Spleen (tissue), 11 donors: ENCODE results near the gene PKNOX1. TPM values are rescaled to one million over a fixed set of nuclear protein-coding genes. Genes with fewer than 3 reads are reported as not detected.
A peak's percentile ranks its signal among the peaks of the same experiment; 100 is the strongest.
"Not testable (repeated sequence)": the region's sequence is repeated elsewhere in the genome, so short reads cannot be mapped to it uniquely, and the experiment has no call there.

ENCODE experiments used
- DNase-seq: peaks from one replicate; pipeline ENCODE4 v3.0.0-alpha.2; 2020
- H3K27ac ChIP-seq, 8 donors: fragments of 200-600 bp; sonication (generic) in 7 of 8; 1 replicate in 4 of 8; 2 replicates in 4 of 8; pipeline versions ENCODE4 v1.5.0 to v1.8.0; 2016 to 2021; ENCODE audit warnings: inconsistent platforms in 4 of 8, mild to moderate bottlenecking in 4 of 8, moderate library complexity in 1 of 8
- H3K27me3 ChIP-seq, 7 donors: fragments of 200-600 bp; sonication (generic) in 6 of 7; replicated peaks in 1 of 7; 1 replicate in 4 of 7; 2 replicates in 3 of 7; pipeline versions ENCODE4 v1.5.0 to v1.8.0; 2016 to 2021; ENCODE audit warnings: inconsistent platforms in 3 of 7, mild to moderate bottlenecking in 1 of 7
- H3K36me3 ChIP-seq, 6 donors: fragments of 200-600 bp; sonication (generic) in 5 of 6; 1 replicate in 4 of 6; 2 replicates in 2 of 6; pipeline versions ENCODE4 v1.5.0 to v1.8.0; 2016 to 2021; ENCODE audit warnings: inconsistent platforms in 2 of 6
- H3K4me1 ChIP-seq, 6 donors: fragments of 200-600 bp; sonication (generic) in 5 of 6; 1 replicate in 3 of 6; 2 replicates in 3 of 6; pipeline versions ENCODE4 v1.5.0 to v1.8.0; 2016 to 2021; ENCODE audit warnings: inconsistent platforms in 3 of 6
- H3K4me3 ChIP-seq, 8 donors: fragments of 200-600 bp; sonication (generic) in 7 of 8; 1 replicate in 4 of 8; 2 replicates in 4 of 8; pipeline versions ENCODE4 v1.5.0 to v1.8.0; 2016 to 2021; ENCODE audit warnings: inconsistent platforms in 4 of 8, mild to moderate bottlenecking in 4 of 8, moderate library complexity in 2 of 8
- H3K9me3 ChIP-seq, 8 donors: fragments of 200-600 bp; sonication (generic) in 7 of 8; 1 replicate in 4 of 8; 2 replicates in 4 of 8; pipeline versions ENCODE4 v1.5.0 to v1.8.0; 2016 to 2021; ENCODE audit warnings: inconsistent platforms in 4 of 8
- WGBS, 5 donors: extraction: QIAGEN DNeasy Blood & Tissue Kit in 3 of 5; methylation state at CpG; one replicate each; pipeline versions ENCODE4 v1.1.5 to v1.1.7; 2013 to 2018; 5-methylcytosine and 5-hydroxymethylcytosine counted together
- intact Hi-C: fragments of 100-400 bp; cut with DNase I; formaldehyde crosslinking; loops from one replicate; pipeline ENCODE4 v1.15.0; 2023; ENCODE audit warnings: low total_unique reads
- polyA plus RNA-seq, 3 donors: library from polyadenylated mRNA; stranded (reverse); fragments of 200-250 nt; gene quantifications; one replicate each; pipeline ENCODE4 v1.2.1, GENCODE V29; 2013
- total RNA-seq, 7 donors: library from RNA; depleted of rRNA in 3 of 7; stranded (reverse); fragments of >200 nt in 3 of 7; fragmentation: NEBNext Ultra II Directional in 4 of 7; extraction: Animal tissue kit (Norgen Biotek cat#: 25700) in 4 of 7; gene quantifications; one replicate each; pipeline versions ENCODE4 v1.1.0 to v1.2.1, GENCODE V29; 2016 to 2021
- donor health status: healthy with polysubstance abuse.
- donor health status: DM: no; HTN: no; CAD: no; lungs with moderate emphysema.
- donor health status: DM: no; HTN: no; CAD: no.
- donor health status: Bipolar disorder and iron deficiency.
- donor health status: healthy.
- donor health status: DM: no; HTN: no; CAD: no.
- donor health status: DM: yes; HTN: yes; CAD: no.

Gene PKNOX1
- total and polyA plus RNA-seq, 10 donors, result 7.3 to 21.2 (median 12.7) TPM

DNA sequence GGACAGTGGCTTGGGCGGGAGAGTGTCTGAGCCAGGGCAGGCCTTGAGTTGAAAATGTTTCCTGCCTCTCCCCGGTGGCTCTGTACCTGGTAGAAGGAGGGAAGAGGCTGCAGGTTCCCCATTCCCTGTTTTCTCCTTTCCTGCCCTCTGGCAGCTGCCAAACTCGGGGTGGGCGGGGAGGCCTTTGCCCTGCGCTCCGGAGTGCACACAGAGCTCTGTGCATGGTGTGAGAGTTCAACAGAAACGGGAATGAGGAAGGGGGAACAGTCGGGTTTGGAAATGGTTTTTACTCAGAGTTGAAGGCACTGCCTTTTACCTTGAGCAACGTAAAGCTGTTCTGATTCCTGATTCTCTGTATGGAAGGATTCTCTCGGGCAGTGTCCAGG lies 64.3 kb downstream of the PKNOX1 start:
- H3K9me3 ChIP-seq, intact Hi-C loops: not testable (repeated sequence)
- DNase-seq, result peak; percentile 38

DNA sequence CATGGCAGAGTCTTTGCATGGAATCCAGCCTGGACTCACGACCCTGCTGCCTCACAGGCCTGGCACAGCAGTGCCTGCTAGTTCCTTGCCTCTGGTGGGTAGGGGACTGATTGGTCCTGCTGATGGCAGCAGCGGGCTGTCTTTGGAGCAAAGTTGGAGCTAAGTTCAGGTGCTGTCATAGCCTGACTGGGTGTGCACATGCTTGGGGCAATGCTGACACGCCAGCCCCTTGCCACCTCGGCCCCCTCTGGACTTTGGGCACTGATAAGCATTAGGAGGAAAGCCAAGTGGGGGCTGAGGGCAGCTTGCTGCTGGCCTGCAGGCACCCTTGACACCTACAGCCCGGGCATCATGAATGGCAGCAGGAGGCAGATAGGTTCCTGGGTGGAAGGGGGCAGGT lies 67.8 kb downstream of the PKNOX1 start:
- intact Hi-C loops, H3K4me1 ChIP-seq: not testable (repeated sequence)
- peak; percentile 45 for DNase-seq

More for the DNA sequence above, 64.3 kb downstream of the PKNOX1 start:
- WGBS, 5 donors, result 79 to 100% (median 89%) methylated on average over 1 to 8 of the region's 10 CpGs; no CpG with 5 or more reads in 1 of the 5 donors
- not testable (repeated sequence) for H3K4me1 ChIP-seq, H3K4me3 ChIP-seq, H3K27ac ChIP-seq, H3K27me3 ChIP-seq
- peaks cover 0 to 16% (median 4%) of the 10 kb centered on the region in 6 donors for H3K36me3 ChIP-seq

DNA sequence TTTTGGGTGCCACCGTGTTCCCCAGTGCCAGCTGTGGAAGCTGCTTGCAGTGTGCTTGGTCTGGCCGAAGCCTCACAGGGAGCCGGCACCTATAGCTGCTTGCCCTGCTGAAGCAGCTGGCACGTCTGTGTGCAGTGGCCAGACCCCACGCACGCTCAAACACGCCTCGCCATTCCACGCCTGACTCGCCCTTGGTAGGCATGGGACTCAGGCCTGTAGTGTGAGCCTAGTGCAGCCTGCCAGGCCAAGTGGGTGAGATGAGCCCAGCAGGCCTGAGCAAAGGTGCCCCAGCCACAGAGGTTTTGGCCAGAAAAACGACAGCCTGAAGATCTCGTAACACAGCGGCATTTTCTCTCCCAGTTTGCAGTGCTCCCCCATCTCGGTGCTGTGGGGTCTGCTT lies 68.9 kb downstream of the PKNOX1 start:
- 94 to 100% (median 98%) methylated on average over 1 to 10 of the region's 14 CpGs for WGBS, 5 donors
- H3K36me3 ChIP-seq, intact Hi-C loops, H3K27ac ChIP-seq, H3K9me3 ChIP-seq, H3K4me1 ChIP-seq, H3K4me3 ChIP-seq, H3K27me3 ChIP-seq: not testable (repeated sequence)
- DNase-seq, result peak; percentile 54

More for the DNA sequence above, 67.8 kb downstream of the PKNOX1 start:
- 96 to 100% (median 96%) methylated on average over 1 to 5 of the region's 5 CpGs; no CpG with 5 or more reads in 2 of the 5 donors for WGBS, 5 donors
- not testable (repeated sequence) for H3K27ac ChIP-seq, H3K4me3 ChIP-seq, H3K9me3 ChIP-seq, H3K36me3 ChIP-seq, H3K27me3 ChIP-seq

DNA sequence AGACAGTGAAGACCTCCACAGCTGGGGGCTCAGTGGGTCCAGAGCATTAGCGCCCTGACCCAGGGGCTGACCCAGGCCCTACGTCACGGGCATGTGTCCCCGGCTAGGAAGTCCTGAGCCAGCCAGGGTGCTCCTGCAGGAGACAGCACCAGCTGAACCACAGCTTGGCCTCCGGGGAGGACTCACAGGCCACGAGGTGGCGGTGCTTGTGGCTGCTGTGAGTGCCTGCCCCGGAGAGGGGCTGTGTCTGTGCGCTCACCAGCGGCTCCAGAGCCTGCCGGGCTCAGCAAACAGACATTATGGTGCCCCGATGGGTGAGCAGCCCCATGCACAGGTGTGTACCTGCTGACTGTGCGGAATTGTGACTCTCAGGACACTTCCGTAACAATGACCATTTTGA lies 70.2 kb downstream of the PKNOX1 start:
- 50 to 59% (median 50%) methylated on average over 3 to 12 of the region's 14 CpGs; no CpG with 5 or more reads in 2 of the 5 donors for WGBS, 5 donors
- H3K27me3 ChIP-seq, H3K4me3 ChIP-seq, H3K27ac ChIP-seq, intact Hi-C loops, H3K4me1 ChIP-seq, H3K36me3 ChIP-seq, H3K9me3 ChIP-seq: not testable (repeated sequence)
- DNase-seq, result peak; percentile 70

DNA sequence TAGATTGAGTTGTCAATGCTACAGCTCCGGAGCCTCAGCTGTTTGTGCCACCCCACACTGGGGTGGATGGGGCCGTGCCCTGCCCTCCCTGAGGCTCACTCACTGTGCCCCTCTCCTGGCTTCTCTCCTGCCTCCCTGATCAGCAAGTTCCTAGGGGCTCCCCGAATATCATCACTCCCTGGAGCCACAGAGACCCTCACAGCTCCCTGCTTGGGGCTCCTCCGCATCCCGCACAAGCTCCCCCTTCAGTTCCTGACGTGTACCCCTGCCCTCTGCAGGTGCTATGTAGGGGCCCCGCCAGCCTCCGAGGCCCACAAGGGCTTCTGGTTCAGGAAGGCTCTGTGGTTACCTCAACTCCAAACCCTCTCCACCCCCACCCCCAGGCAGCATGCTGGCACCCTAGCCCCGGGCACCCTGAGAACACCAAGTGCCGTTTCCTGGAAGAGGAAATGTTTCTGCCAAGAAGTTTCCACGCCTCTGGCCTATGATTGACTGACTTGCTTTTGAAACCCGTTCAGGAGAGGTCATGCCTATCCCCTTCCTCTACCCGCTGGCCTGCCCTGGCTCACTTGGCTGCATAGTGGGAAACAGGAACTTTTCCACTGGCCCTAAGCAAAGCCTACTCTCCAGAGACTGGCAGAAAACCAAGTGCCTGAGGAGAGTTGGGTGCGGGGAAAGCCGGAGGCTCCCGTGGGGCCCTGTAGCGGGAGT lies 71.0 kb downstream of the PKNOX1 start:
- H3K4me1 ChIP-seq, H3K36me3 ChIP-seq, H3K4me3 ChIP-seq, intact Hi-C loops, H3K27me3 ChIP-seq, H3K9me3 ChIP-seq: not testable (repeated sequence)
- peak; percentile 74 for DNase-seq
- 0 to 8% (median 7%) methylated on average over 2 to 8 of the region's 17 CpGs; no CpG with 5 or more reads in 1 of the 5 donors for WGBS, 5 donors
- H3K27ac ChIP-seq, result peak overlapping the region in 4 of 8 donors; percentile 55 to 72 (median 62)

DNA sequence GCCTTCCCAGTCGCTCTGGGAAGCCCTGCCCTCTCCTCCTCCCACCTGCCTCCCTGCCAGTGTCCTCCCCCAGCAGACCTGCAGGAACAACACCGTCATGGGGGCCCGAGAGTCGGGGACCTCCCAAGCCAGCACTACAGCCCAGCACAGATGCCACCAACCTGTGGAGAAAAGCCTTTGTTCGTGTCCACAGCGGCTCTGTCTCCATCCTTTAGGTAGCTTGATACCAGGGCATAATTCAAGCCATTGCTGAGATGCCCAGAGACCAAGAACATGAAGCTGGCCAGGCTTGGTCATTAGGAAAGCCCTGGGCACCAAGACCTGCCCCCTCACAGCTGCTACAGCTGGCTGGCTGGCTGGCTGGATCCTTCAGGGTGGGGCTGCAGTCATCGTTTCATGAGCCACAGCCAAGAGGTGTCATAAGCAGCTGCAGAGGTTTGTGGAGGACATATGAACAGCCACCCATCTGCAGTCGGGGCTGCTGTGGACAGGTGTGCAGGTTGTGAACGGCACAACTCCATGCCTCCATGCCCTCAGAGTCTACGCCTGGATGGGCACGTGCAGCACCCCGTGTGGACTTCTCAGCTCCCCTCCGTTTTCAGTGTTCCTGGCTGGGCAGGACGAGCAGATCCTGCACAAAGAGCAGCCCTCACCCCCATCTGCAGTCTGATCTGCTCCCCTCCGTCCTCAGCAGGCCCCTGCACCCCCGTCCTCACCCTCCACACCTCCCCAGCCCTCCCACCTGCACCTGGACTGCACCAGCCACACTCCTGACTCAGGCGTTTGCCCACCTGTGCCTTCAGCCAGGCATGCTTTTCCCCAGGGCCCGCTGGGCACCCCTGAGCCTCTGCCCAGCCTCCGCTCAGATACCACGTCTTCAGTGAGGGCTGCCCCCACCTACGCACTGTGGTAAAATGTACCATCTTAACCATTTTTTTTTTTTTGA lies 71.8 kb downstream of the PKNOX1 start:
- intact Hi-C loops, H3K4me3 ChIP-seq, H3K4me1 ChIP-seq, H3K9me3 ChIP-seq, H3K36me3 ChIP-seq, H3K27me3 ChIP-seq: not testable (repeated sequence)
- peak; percentile 75 for DNase-seq
- H3K27ac ChIP-seq, result peak overlapping the region in 3 of 8 donors; percentile 55 to 67 (median 65)
- 35 to 57% (median 54%) methylated on average over 4 to 19 of the region's 21 CpGs for WGBS, 5 donors

DNA sequence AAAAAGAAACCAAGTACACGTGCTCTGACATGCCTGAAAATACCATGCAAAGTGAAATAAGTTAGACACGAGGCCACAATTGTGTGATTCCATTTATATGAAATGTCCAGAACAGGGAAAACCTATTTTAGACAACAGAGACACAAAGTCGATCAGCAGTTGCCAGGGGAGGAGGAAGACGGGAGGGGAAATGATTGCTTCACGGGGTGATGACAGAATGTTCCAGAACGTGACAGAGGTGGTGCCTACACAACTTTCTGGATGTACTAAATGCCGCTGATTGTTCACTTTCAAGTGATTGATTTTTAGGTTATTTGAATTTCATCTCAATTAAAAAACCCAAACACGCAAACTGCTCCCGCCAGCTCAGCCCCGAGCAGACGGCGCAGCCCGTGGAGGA lies 78.8 kb downstream of the PKNOX1 start:
- no CpG with 5 or more reads among the region's 13 CpGs for WGBS, 5 donors
- H3K27ac ChIP-seq, intact Hi-C loops, H3K9me3 ChIP-seq, H3K27me3 ChIP-seq, H3K36me3 ChIP-seq, H3K4me3 ChIP-seq, DNase-seq, H3K4me1 ChIP-seq: not testable (repeated sequence)

DNA sequence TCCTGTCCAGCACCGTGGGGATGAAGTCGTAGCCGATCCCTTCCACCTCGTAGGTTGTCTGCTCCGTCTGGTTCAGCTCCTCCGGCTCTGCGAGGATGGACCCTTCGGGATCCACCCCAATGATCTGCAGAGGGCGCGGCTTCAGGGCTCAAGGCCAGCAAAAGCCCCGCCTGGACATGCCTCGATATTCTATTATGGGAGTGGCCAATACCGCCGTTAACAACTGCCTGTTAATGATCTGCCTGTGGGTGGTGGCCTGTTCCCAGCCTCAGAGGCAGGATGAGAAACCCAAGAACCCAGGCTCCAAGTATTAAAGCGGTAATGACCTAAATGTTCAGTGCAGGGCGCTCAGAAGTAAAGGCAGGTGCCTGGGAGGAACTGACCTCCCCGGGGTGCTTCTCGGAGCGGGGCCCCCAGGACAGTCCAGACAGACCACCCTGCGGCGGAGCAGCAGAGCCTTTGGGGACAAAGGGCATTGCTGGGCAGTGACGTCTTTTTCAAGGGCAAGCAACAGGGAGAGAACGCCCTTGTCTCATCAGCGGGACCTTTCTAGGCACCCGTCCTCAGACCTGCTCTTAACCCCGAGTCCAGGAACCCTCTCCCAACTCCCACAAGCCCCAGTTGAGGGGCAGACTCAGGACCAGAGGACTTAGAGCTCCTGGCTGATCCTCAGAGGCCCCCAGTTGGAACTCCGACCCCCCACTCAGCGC lies 88.7 kb downstream of the PKNOX1 start:
- H3K27ac ChIP-seq, H3K27me3 ChIP-seq, H3K4me3 ChIP-seq, H3K9me3 ChIP-seq, intact Hi-C loops, DNase-seq, H3K4me1 ChIP-seq, H3K36me3 ChIP-seq: not testable (repeated sequence)
- WGBS, 5 donors, result 86 to 95% methylated on average over 2 of the region's 28 CpGs; no CpG with 5 or more reads in 3 of the 5 donors

DNA sequence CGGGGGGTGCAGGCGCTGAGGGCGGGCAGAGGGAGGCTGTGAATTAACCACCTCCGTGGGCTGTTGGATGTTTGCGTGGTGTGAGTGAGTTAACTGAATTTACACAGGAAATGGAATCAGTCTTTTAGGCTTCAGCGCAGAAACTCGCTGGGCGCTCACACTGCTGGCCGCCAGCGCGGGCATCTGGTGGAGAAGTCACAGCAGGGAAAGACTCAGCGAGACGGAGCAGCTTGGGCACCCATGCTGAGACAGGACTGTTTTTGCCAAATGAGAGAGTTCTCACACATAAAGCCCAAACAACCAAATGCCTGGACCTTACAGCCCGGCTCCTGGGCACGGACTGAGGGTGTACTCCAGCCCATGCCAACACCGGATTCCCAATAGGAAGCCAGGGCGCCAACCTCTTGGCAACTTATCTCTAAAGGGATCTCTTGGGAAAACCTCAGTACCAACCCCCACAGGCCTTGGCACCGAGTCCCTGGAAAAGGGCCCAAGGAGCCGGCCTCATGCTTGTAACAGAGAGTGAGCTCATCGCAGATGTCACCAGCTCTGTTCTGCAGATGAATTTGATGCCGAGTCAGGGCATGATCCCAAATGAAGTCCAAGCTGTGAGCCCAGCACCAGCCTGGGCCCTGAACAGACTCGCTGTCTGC lies 90.0 kb downstream of the PKNOX1 start:
- intact Hi-C loops, DNase-seq: not testable (repeated sequence)
- no CpG with 5 or more reads among the region's 22 CpGs for WGBS, 5 donors

DNA sequence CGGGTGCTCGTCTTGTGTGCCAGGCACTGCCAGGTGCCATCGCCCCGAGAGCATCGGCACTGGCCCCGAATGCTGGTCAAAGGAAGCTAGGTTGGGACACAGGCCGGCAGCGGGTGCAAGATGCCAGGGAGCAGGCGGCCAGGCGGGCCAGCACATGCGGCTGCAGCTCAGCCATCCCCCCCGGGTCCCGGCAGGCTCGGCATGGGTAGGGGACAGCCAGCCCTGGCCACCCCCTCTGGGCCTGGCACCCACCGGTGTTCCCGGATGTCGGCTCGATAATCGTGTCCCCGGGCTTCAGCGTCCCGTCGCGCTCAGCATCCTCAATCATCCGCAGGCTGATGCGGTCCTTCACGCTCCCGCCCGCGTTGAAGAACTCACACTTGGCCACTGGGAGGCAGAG lies 91.6 kb downstream of the PKNOX1 start:
- H3K4me1 ChIP-seq, H3K27ac ChIP-seq, H3K9me3 ChIP-seq, intact Hi-C loops, H3K27me3 ChIP-seq, H3K36me3 ChIP-seq, H3K4me3 ChIP-seq: not testable (repeated sequence)
- DNase-seq, result peak; percentile 60
- WGBS, 5 donors, result 91 to 94% methylated on average over 6 to 18 of the region's 30 CpGs; no CpG with 5 or more reads in 3 of the 5 donors

More for the DNA sequence above, 90.0 kb downstream of the PKNOX1 start:
- H3K9me3 ChIP-seq, H3K27ac ChIP-seq, H3K27me3 ChIP-seq, H3K4me3 ChIP-seq, H3K36me3 ChIP-seq, H3K4me1 ChIP-seq: not testable (repeated sequence)
